ENCODE data around the gene SBNO2.
"Not testable (repeated sequence)": the region's sequence is repeated elsewhere in the genome, so short reads cannot be mapped to it uniquely, and the experiment has no call there.

- TF ChIP-seq CTCF, POLR2AphosphoS5 (IDR thresholded peaks at IDR 0.05): not testable (repeated sequence)
Observed at GRCh38 chr19:1114728-1115127, 59.3 kb downstream of the SBNO2 start.

All from gastroesophageal sphincter (tissue), 3 donors.